Upper lobe of left lung (tissue), 4 donors: Measurements from ENCODE around the gene XRRA1.

Experiments
- CTCF ChIP-seq, 6 experiments: fragments of 450-650 bp in 4 of 6; fragments of 200-600 bp in 2 of 6; sonication (generic) in 2 of 6; IDR thresholded peaks; one replicate each; pipeline ENCODE4 v1.5.1; 2016 to 2019; ENCODE audit warnings: antibody characterized with exemption in 6 of 6
- EP300 ChIP-seq, 4 donors: sonication (generic); formaldehyde crosslinking; IDR thresholded peaks; one replicate each; pipeline ENCODE4 v1.5.1; 2017; ENCODE audit warnings: antibody characterized with exemption in 4 of 4, control low read depth in 2 of 4
- POLR2A ChIP-seq, 4 donors: fragments of 450-650 bp; IDR thresholded peaks; one replicate each; pipeline ENCODE4 v1.5.1; 2016 to 2017; ENCODE audit warnings: antibody characterized with exemption in 4 of 4, mild to moderate bottlenecking in 2 of 4
- POLR2AphosphoS5 ChIP-seq, 2 donors: sonication (generic); formaldehyde crosslinking; IDR thresholded peaks; one replicate each; pipeline ENCODE4 v1.5.1; 2017; ENCODE audit warnings: antibody characterized with exemption in 2 of 2

GRCh38 chr11:74838188-74838587 is 110.7 kb downstream of the XRRA1 start:
- no peak for TF ChIP-seq CTCF (IDR thresholded peaks at IDR 0.05)
- TF ChIP-seq POLR2A (IDR thresholded peaks at IDR 0.05): no peak
- TF ChIP-seq POLR2AphosphoS5 (IDR thresholded peaks at IDR 0.05): no peak
- no peak for TF ChIP-seq EP300 (IDR thresholded peaks at IDR 0.05)
